ENCODE measurements around the gene CNKSR2.
"Not testable (repeated sequence)": the region's sequence is repeated elsewhere in the genome, so short reads cannot be mapped to it uniquely, and the experiment has no call there.

CNKSR2 gene

GRCh38 chrX:21481761-21482160 is 107.5 kb downstream of the CNKSR2 start:
- Histone ChIP-seq H4K20me1 (ENCODE audit: insufficient read depth, low read length) (no peaks in the 10 kb centered on the region), H3K27me3 (replicated peaks; ENCODE audit: insufficient read depth, low read length) (no peaks in the 10 kb centered on the region), H2AFZ (ENCODE audit: low read length) (no peak overlapping the region), H3F3A (ENCODE audit: insufficient read depth, low read length) (no peaks in the 10 kb centered on the region), H3K9me3 (replicated peaks; ENCODE audit: insufficient read depth, low read length) (no peaks in the 10 kb centered on the region), H3K9me2 (replicated peaks; ENCODE audit: insufficient read depth, low read length) (no peaks in the 10 kb centered on the region), H3K4me3 (ENCODE audit: low read length) (no peak overlapping the region), H3K9ac (ENCODE audit: low read length) (no peak overlapping the region), H3K4me2 (ENCODE audit: low read depth, low read length) (no peak overlapping the region), H3K36me3 (replicated peaks; ENCODE audit: insufficient read depth, low read length) (no peaks in the 10 kb centered on the region), H3K27ac (ENCODE audit: low read length) (no peak overlapping the region), H3K79me2 (ENCODE audit: low read length) (no peaks in the 10 kb centered on the region), H3K4me1 (ENCODE audit: low read length) (no peaks in the 10 kb centered on the region)
- no peak for TF ChIP-seq EZH2phosphoT487 (IDR thresholded peaks at IDR 0.05; ENCODE audit: low read length)
- no peak for TF ChIP-seq CTCF (IDR thresholded peaks at IDR 0.05; ENCODE audit: low read length)
- TF ChIP-seq EZH2 (optimal IDR thresholded peaks at IDR 0.05; ENCODE audit: low read depth, low read length), result no peak
- DNase-seq, result no peak

GRCh38 chrX:21484051-21484450 is 109.8 kb downstream of the CNKSR2 start:
- not testable (repeated sequence) for H3K36me3 ChIP-seq (replicated peaks; ENCODE audit: insufficient read depth, low read length); H3K9ac ChIP-seq (ENCODE audit: low read length); H3K9me2 ChIP-seq (replicated peaks; ENCODE audit: insufficient read depth, low read length); H3K9me3 ChIP-seq (replicated peaks; ENCODE audit: insufficient read depth, low read length); DNase-seq; H3K4me2 ChIP-seq (ENCODE audit: low read depth, low read length); H4K20me1 ChIP-seq (ENCODE audit: insufficient read depth, low read length); H3K27ac ChIP-seq (ENCODE audit: low read length); H3K4me3 ChIP-seq (ENCODE audit: low read length); H3K27me3 ChIP-seq (replicated peaks; ENCODE audit: insufficient read depth, low read length); H3K79me2 ChIP-seq (ENCODE audit: low read length); H2AFZ ChIP-seq (ENCODE audit: low read length); H3K4me1 ChIP-seq (ENCODE audit: low read length); H3F3A ChIP-seq (ENCODE audit: insufficient read depth, low read length)

GRCh38 chrX:21487832-21488231 is 113.6 kb downstream of the CNKSR2 start:
- Histone ChIP-seq H2AFZ (ENCODE audit: low read length) (no peak overlapping the region), H3K27me3 (replicated peaks; ENCODE audit: insufficient read depth, low read length) (no peaks in the 10 kb centered on the region), H3F3A (ENCODE audit: insufficient read depth, low read length) (no peaks in the 10 kb centered on the region), H3K9me3 (replicated peaks; ENCODE audit: insufficient read depth, low read length) (no peaks in the 10 kb centered on the region), H3K36me3 (replicated peaks; ENCODE audit: insufficient read depth, low read length) (no peaks in the 10 kb centered on the region), H3K4me3 (ENCODE audit: low read length) (no peak overlapping the region), H3K4me2 (ENCODE audit: low read depth, low read length) (no peak overlapping the region), H3K79me2 (ENCODE audit: low read length) (no peaks in the 10 kb centered on the region), H3K4me1 (ENCODE audit: low read length) (no peaks in the 10 kb centered on the region), H3K9me2 (replicated peaks; ENCODE audit: insufficient read depth, low read length) (no peaks in the 10 kb centered on the region), H4K20me1 (ENCODE audit: insufficient read depth, low read length) (no peaks in the 10 kb centered on the region), H3K9ac (ENCODE audit: low read length) (no peak overlapping the region), H3K27ac (ENCODE audit: low read length) (no peak overlapping the region)
- TF ChIP-seq EZH2phosphoT487 (IDR thresholded peaks at IDR 0.05; ENCODE audit: low read length), result no peak
- TF ChIP-seq EZH2 (optimal IDR thresholded peaks at IDR 0.05; ENCODE audit: low read depth, low read length), result no peak
- TF ChIP-seq CTCF (IDR thresholded peaks at IDR 0.05; ENCODE audit: low read length), result no peak
- no peak for DNase-seq

- Histone ChIP-seq H3F3A (ENCODE audit: insufficient read depth, low read length) (no peaks in the 10 kb centered on the region), H3K4me2 (ENCODE audit: low read depth, low read length) (no peak overlapping the region), H3K9ac (ENCODE audit: low read length) (no peak overlapping the region), H3K9me2 (replicated peaks; ENCODE audit: insufficient read depth, low read length) (no peaks in the 10 kb centered on the region), H3K27me3 (replicated peaks; ENCODE audit: insufficient read depth, low read length) (no peaks in the 10 kb centered on the region), H3K27ac (ENCODE audit: low read length) (no peak overlapping the region), H3K4me3 (ENCODE audit: low read length) (no peak overlapping the region), H3K4me1 (ENCODE audit: low read length) (no peaks in the 10 kb centered on the region), H3K79me2 (ENCODE audit: low read length) (no peaks in the 10 kb centered on the region), H3K36me3 (replicated peaks; ENCODE audit: insufficient read depth, low read length) (no peaks in the 10 kb centered on the region), H4K20me1 (ENCODE audit: insufficient read depth, low read length) (no peaks in the 10 kb centered on the region), H3K9me3 (replicated peaks; ENCODE audit: insufficient read depth, low read length) (no peaks in the 10 kb centered on the region), H2AFZ (ENCODE audit: low read length) (no peak overlapping the region)
- DNase-seq, result no peak
- no peak for TF ChIP-seq EZH2phosphoT487 (IDR thresholded peaks at IDR 0.05; ENCODE audit: low read length)
- no peak for TF ChIP-seq EZH2 (optimal IDR thresholded peaks at IDR 0.05; ENCODE audit: low read depth, low read length)
- TF ChIP-seq CTCF (IDR thresholded peaks at IDR 0.05; ENCODE audit: low read length), result no peak
Measured at GRCh38 chrX:21490341-21490740, 116.1 kb downstream of the CNKSR2 start.
